Neural progenitor cell (in vitro differentiated cells): ENCODE data around the gene ABCC2. TPM values are rescaled to one million over a fixed set of nuclear protein-coding genes. Genes with fewer than 3 reads are reported as not detected.
A peak's percentile ranks its signal among the peaks of the same experiment; 100 is the strongest.

Source experiments
- DNase-seq: peaks from one replicate; pipeline ENCODE4 v3.0.0-alpha.2; 2016; ENCODE audit warnings: low spot score
- H2AFZ ChIP-seq: fragments of 200-600 bp; sonication (generic); replicated peaks from 2 replicates; pipeline ENCODE4 v1.6.1; 2016; ENCODE audit warnings: antibody characterized with exemption
- H3F3A ChIP-seq: fragments of 200-600 bp; sonication (generic); 2 replicates; pipeline ENCODE4 v1.6.1; 2016; ENCODE audit warnings: antibody characterized with exemption, low read depth
- H3K27ac ChIP-seq: fragments of 200-600 bp; sonication (generic); 2 replicates; pipeline ENCODE4 v1.5.1; 2016; ENCODE audit warnings: mild to moderate bottlenecking
- H3K27me3 ChIP-seq: fragments of 200-600 bp; sonication (generic); 2 replicates; pipeline ENCODE4 v1.6.1; 2016; ENCODE audit warnings: mild to moderate bottlenecking, moderate library complexity
- H3K36me3 ChIP-seq: fragments of 200-600 bp; sonication (generic); 2 replicates; pipeline ENCODE4 v1.5.1; 2016
- H3K4me1 ChIP-seq: fragments of 200-600 bp; sonication (generic); 2 replicates; pipeline ENCODE4 v1.6.1; 2016; ENCODE audit warnings: mixed run types
- H3K4me2 ChIP-seq: fragments of 200-600 bp; sonication (generic); 2 replicates; pipeline ENCODE4 v1.6.1; 2016
- H3K4me3 ChIP-seq: fragments of 200-600 bp; sonication (generic); 2 replicates; pipeline ENCODE4 v1.5.1; 2016
- H3K79me2 ChIP-seq: fragments of 200-600 bp; sonication (generic); 2 replicates; pipeline ENCODE4 v1.6.1; 2016; ENCODE audit warnings: low read depth
- H3K9ac ChIP-seq: fragments of 200-600 bp; sonication (generic); 2 replicates; pipeline ENCODE4 v1.6.1; 2016
- H3K9me3 ChIP-seq: fragments of 200-600 bp; sonication (generic); 2 replicates; pipeline ENCODE4 v1.5.1; 2016; ENCODE audit warnings: low read depth
- H4K20me1 ChIP-seq: fragments of 200-600 bp; sonication (generic); 2 replicates; pipeline ENCODE4 v1.6.1; 2016; ENCODE audit warnings: low read depth
- H3K27ac Mint-ChIP-seq: 3 replicates; pipeline ENCODE4 v1.8.0; 2021; ENCODE audit warnings: mixed read lengths
- H3K27me3 Mint-ChIP-seq: 2 replicates; pipeline ENCODE4 v1.8.0; 2022; ENCODE audit warnings: low read depth, mild to moderate bottlenecking, inconsistent platforms, moderate library complexity, mixed read lengths; ENCODE audit not compliant: insufficient read depth
- H3K36me3 Mint-ChIP-seq: 3 replicates; pipeline ENCODE4 v1.8.0; 2021; ENCODE audit warnings: mixed read lengths
- H3K4me1 Mint-ChIP-seq: 3 replicates; pipeline ENCODE4 v1.8.0; 2021; ENCODE audit warnings: mixed read lengths
- H3K4me3 Mint-ChIP-seq: 3 replicates; pipeline ENCODE4 v1.8.0; 2021; ENCODE audit warnings: mild to moderate bottlenecking, moderate library complexity, mixed read lengths
- H3K9me3 Mint-ChIP-seq: 3 replicates; pipeline ENCODE4 v1.8.0; 2020; ENCODE audit warnings: mixed read lengths
- EZH2 ChIP-seq: fragments of 200-600 bp; sonication (generic); IDR thresholded peaks from 2 replicates; pipeline ENCODE4 v1.6.1; 2017; ENCODE audit warnings: antibody characterized with exemption, mild to moderate bottlenecking, moderate library complexity
- EZH2phosphoT487 ChIP-seq: fragments of 200-600 bp; sonication (generic); IDR thresholded peaks from 2 replicates; pipeline ENCODE4 v1.6.1; 2017; ENCODE audit warnings: antibody characterized with exemption
- total RNA-seq: library from RNA; depleted of rRNA; stranded (reverse); fragments of >200 nt; gene quantifications from 2 replicates; pipeline ENCODE4 v1.2.3, GENCODE V29; 2015; ENCODE audit warnings: low replicate concordance
- TF ChIP-seq, protein P1 (sequence below): fragments of 200-600 bp; sonication (generic); IDR thresholded peaks from 2 replicates; pipeline ENCODE4 v1.5.1; 2017; ENCODE audit warnings: antibody characterized with exemption, mild to moderate bottlenecking

The ABCC2 gene
- total RNA-seq, 1 donor from 2014 or later = 0.26 TPM

DNA sequence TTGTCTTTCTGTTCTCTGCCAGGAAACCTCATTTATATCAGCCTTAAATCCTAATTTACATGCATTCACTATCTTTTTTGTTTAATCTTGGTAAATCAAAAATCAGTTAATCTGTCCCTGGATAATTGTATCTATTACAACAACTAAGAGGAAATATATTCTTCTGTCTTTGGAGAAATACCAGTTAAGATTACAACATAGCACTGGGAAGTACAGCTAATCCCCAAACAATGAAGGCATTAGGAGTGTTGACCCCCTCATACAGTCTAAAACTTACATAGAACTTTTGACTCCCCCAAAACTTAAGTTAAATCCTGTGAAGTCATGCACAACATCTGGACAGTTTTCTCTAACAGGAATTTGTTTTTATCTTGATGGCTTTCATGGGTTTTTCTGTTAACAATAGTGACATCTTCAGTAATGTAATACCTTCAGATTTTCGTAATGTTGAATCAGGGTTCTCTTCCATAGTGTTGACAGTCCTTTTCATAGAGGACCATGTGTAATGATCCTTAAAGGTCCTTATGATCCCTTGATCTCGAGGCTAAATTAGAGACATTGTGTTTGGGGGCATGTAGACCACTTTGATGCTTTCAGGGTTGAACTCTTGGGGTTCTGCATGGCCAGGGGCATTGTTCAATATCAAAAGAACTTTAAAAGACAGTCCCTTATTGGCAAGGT is 24.1 kb upstream of the ABCC2 start:
- no peak overlapping the region for H3K9ac ChIP-seq
- H3K27me3 Mint-ChIP-seq = no peaks in the 10 kb centered on the region
- no peak for TF ChIP-seq EZH2
- TF ChIP-seq, protein P1, sequence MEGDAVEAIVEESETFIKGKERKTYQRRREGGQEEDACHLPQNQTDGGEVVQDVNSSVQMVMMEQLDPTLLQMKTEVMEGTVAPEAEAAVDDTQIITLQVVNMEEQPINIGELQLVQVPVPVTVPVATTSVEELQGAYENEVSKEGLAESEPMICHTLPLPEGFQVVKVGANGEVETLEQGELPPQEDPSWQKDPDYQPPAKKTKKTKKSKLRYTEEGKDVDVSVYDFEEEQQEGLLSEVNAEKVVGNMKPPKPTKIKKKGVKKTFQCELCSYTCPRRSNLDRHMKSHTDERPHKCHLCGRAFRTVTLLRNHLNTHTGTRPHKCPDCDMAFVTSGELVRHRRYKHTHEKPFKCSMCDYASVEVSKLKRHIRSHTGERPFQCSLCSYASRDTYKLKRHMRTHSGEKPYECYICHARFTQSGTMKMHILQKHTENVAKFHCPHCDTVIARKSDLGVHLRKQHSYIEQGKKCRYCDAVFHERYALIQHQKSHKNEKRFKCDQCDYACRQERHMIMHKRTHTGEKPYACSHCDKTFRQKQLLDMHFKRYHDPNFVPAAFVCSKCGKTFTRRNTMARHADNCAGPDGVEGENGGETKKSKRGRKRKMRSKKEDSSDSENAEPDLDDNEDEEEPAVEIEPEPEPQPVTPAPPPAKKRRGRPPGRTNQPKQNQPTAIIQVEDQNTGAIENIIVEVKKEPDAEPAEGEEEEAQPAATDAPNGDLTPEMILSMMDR = no peak
- no peak for TF ChIP-seq EZH2phosphoT487
- H3K4me1 Mint-ChIP-seq = peaks cover 17% of the 10 kb centered on the region
- H3K79me2 ChIP-seq = no peaks in the 10 kb centered on the region
- H2AFZ ChIP-seq = no peak overlapping the region
- H3K4me2 ChIP-seq = peak overlapping the region; percentile 16
- no peak overlapping the region for H3K27ac Mint-ChIP-seq
- peak; percentile 23 for DNase-seq
- no peaks in the 10 kb centered on the region for H4K20me1 ChIP-seq
- no peak overlapping the region for H3K4me3 ChIP-seq
- H3K27ac ChIP-seq = no peak overlapping the region
- H3K4me1 ChIP-seq = peaks cover 13% of the 10 kb centered on the region
- no peaks in the 10 kb centered on the region for H3F3A ChIP-seq
- H3K9me3 Mint-ChIP-seq = peaks cover 5% of the 10 kb centered on the region
- no peaks in the 10 kb centered on the region for H3K9me3 ChIP-seq
- H3K36me3 Mint-ChIP-seq = peaks cover 37% of the 10 kb centered on the region
- H3K27me3 ChIP-seq = no peaks in the 10 kb centered on the region
- H3K36me3 ChIP-seq = peaks cover 7% of the 10 kb centered on the region
- no peak overlapping the region for H3K4me3 Mint-ChIP-seq

DNA sequence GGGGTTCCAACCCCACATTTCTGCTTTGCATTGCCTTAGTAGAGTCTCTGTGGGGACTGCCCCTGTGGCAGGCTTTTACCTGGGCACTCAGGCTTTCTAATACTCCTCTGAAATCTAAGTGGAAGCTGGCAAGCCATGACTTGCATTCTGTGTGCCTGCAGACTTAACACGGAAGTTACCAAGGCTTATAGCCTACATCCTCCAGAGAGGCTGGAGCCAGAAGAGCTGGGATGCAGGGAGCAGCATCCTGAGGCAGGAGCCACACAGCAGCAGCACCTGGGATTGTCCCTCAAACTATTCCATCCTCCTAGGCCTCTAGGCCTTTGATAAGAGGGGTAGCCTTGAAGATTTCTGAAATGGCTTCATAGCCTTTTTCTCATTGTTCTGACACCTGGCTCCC is 22.1 kb upstream of the ABCC2 start:
- no peaks in the 10 kb centered on the region for H3K9me3 ChIP-seq
- no peaks in the 10 kb centered on the region for H3F3A ChIP-seq
- no peak for DNase-seq
- no peaks in the 10 kb centered on the region for H3K79me2 ChIP-seq
- no peak overlapping the region for H3K27ac ChIP-seq
- H3K4me2 ChIP-seq = no peak overlapping the region
- no peak overlapping the region for H3K9ac ChIP-seq
- no peaks in the 10 kb centered on the region for H3K36me3 ChIP-seq
- Mint-ChIP-seq H3K4me1 (peaks cover 17% of the 10 kb centered on the region), H3K27ac (no peak overlapping the region), H3K27me3 (no peaks in the 10 kb centered on the region), H3K9me3 (peaks cover 7% of the 10 kb centered on the region), H3K36me3 (peaks cover 36% of the 10 kb centered on the region), H3K4me3 (no peak overlapping the region)
- no peaks in the 10 kb centered on the region for H4K20me1 ChIP-seq
- peaks cover 13% of the 10 kb centered on the region for H3K4me1 ChIP-seq
- TF ChIP-seq, protein P1 = no peak
- TF ChIP-seq EZH2phosphoT487 (no peak), EZH2 (no peak)
- no peaks in the 10 kb centered on the region for H3K27me3 ChIP-seq
- no peak overlapping the region for H2AFZ ChIP-seq
- no peak overlapping the region for H3K4me3 ChIP-seq

DNA sequence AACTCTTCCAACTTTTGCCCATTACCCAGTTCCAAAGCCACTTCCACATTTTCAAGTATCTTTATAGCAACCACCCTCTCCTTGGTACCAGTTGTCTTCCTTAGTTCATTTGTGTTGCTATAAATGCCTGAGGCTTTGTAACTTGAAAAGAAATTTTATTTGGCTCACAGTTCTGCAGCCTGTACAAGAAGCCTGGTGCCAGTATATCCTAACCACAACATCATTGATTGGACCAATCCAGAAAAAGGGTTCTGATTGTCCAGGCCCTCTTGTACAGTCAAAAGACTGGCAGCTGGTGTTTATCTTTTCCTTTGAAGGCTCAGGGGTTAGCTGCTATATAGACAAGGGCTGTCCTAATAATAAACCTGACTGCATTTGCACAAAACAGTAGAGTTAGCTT is 21.1 kb upstream of the ABCC2 start:
- H3K27ac ChIP-seq = no peak overlapping the region
- H3K4me1 ChIP-seq = peaks cover 13% of the 10 kb centered on the region
- TF ChIP-seq, protein P1 = no peak
- TF ChIP-seq EZH2phosphoT487 (no peak), EZH2 (no peak)
- H3K9me3 Mint-ChIP-seq = peaks cover 7% of the 10 kb centered on the region
- H3K27me3 ChIP-seq = no peaks in the 10 kb centered on the region
- H4K20me1 ChIP-seq = no peaks in the 10 kb centered on the region
- no peaks in the 10 kb centered on the region for H3K36me3 ChIP-seq
- H3K36me3 Mint-ChIP-seq = peaks cover 33% of the 10 kb centered on the region
- H3K4me3 Mint-ChIP-seq = no peak overlapping the region
- H3K4me2 ChIP-seq = no peak overlapping the region
- no peak for DNase-seq
- no peaks in the 10 kb centered on the region for H3K79me2 ChIP-seq
- no peaks in the 10 kb centered on the region for H3F3A ChIP-seq
- H3K4me1 Mint-ChIP-seq = peaks cover 22% of the 10 kb centered on the region
- H3K9me3 ChIP-seq = no peaks in the 10 kb centered on the region
- H3K4me3 ChIP-seq = no peak overlapping the region
- H3K9ac ChIP-seq = no peak overlapping the region
- H3K27ac Mint-ChIP-seq = no peak overlapping the region
- no peak overlapping the region for H2AFZ ChIP-seq
- no peaks in the 10 kb centered on the region for H3K27me3 Mint-ChIP-seq
